ENCODE results near the gene ZNF865.

Gene ZNF865

GRCh38 chr19:55656988-55657747 lies 51.7 kb downstream of the ZNF865 start:
- no peaks in the 10 kb centered on the region for H3K4me1 ChIP-seq
- peaks cover 62% of the 10 kb centered on the region for H3K36me3 ChIP-seq
- TF ChIP-seq CTCF (IDR thresholded peaks at IDR 0.05; ENCODE audit: low read depth, low read length) = no peak
- no peaks in the 10 kb centered on the region for H3K9me3 ChIP-seq
- peak overlapping the region; percentile 99 for H3K4me3 ChIP-seq (ENCODE audit: low read depth, low read length)
- no peaks in the 10 kb centered on the region for H3K27me3 ChIP-seq
- no peak for DNase-seq

- Histone ChIP-seq H3K27me3 (no peaks in the 10 kb centered on the region), H3K9me3 (no peaks in the 10 kb centered on the region), H3K4me1 (no peaks in the 10 kb centered on the region), H3K36me3 (peaks cover 78% of the 10 kb centered on the region), H3K4me3 (ENCODE audit: low read depth, low read length) (no peak overlapping the region)
- no peak for DNase-seq
- TF ChIP-seq CTCF (IDR thresholded peaks at IDR 0.05; ENCODE audit: low read depth, low read length) = no peak
These were observed 53.5 kb downstream of the ZNF865 start for GRCh38 chr19:55658846-55659459.

- TF ChIP-seq CTCF (IDR thresholded peaks at IDR 0.05; ENCODE audit: low read depth, low read length) = no peak
- Histone ChIP-seq H3K4me1 (no peaks in the 10 kb centered on the region), H3K27me3 (no peaks in the 10 kb centered on the region), H3K4me3 (ENCODE audit: low read depth, low read length) (no peak overlapping the region), H3K9me3 (no peaks in the 10 kb centered on the region), H3K36me3 (peaks cover 87% of the 10 kb centered on the region)
- no peak for DNase-seq
These were observed 54.4 kb downstream of the ZNF865 start for GRCh38 chr19:55659822-55660221.

- no peak for TF ChIP-seq CTCF (IDR thresholded peaks at IDR 0.05; ENCODE audit: low read depth, low read length)
- DNase-seq = no peak
- H3K4me3 ChIP-seq (ENCODE audit: low read depth, low read length) = no peak overlapping the region
- H3K4me1 ChIP-seq = no peaks in the 10 kb centered on the region
- H3K36me3 ChIP-seq = peaks cover 89% of the 10 kb centered on the region
- H3K9me3 ChIP-seq = no peaks in the 10 kb centered on the region
- no peaks in the 10 kb centered on the region for H3K27me3 ChIP-seq
These were observed 55.0 kb downstream of the ZNF865 start for GRCh38 chr19:55660404-55660803.

GRCh38 chr19:55660991-55661390 lies 55.5 kb downstream of the ZNF865 start:
- peaks cover 89% of the 10 kb centered on the region for H3K36me3 ChIP-seq
- peak; percentile 11 for DNase-seq
- TF ChIP-seq CTCF (IDR thresholded peaks at IDR 0.05; ENCODE audit: low read depth, low read length) = no peak

GRCh38 chr19:55661826-55662225 lies 56.4 kb downstream of the ZNF865 start:
- H3K4me1 ChIP-seq = no peaks in the 10 kb centered on the region
- no peak for TF ChIP-seq CTCF (IDR thresholded peaks at IDR 0.05; ENCODE audit: low read depth, low read length)
- H3K4me3 ChIP-seq (ENCODE audit: low read depth, low read length) = no peak overlapping the region
- H3K36me3 ChIP-seq = peaks cover 89% of the 10 kb centered on the region
- DNase-seq = no peak
- H3K9me3 ChIP-seq = no peaks in the 10 kb centered on the region
- no peaks in the 10 kb centered on the region for H3K27me3 ChIP-seq

More at GRCh38 chr19:55660991-55661390, 55.5 kb downstream of the ZNF865 start:
- Histone ChIP-seq H3K27me3 (no peaks in the 10 kb centered on the region), H3K9me3 (no peaks in the 10 kb centered on the region), H3K4me1 (no peaks in the 10 kb centered on the region), H3K4me3 (ENCODE audit: low read depth, low read length) (no peak overlapping the region)
